Sigmoid colon (tissue), 7 donors: ENCODE data around the gene UGT1A6. TPM values are rescaled to one million over a fixed set of nuclear protein-coding genes. Genes with fewer than 3 reads are reported as not detected.

Experiments used
- DNase-seq: peaks from one replicate; pipeline ENCODE4 v3.0.0-alpha.2; 2019
- H3K27ac ChIP-seq, 4 donors: fragments of 200-600 bp; sonication (generic); one replicate each; pipeline ENCODE4 v1.5.1; 2016 to 2019; ENCODE audit warnings: mild to moderate bottlenecking in 1 of 4
- H3K27me3 ChIP-seq, 3 donors: fragments of 200-600 bp; sonication (generic); one replicate each; pipeline ENCODE4 v1.5.1; 2019; ENCODE audit warnings: mild to moderate bottlenecking in 1 of 3
- H3K36me3 ChIP-seq, 4 donors: fragments of 200-600 bp; sonication (generic); one replicate each; pipeline ENCODE4 v1.5.1; 2016 to 2019
- H3K4me1 ChIP-seq, 4 donors: fragments of 200-600 bp; sonication (generic); one replicate each; pipeline ENCODE4 v1.5.1; 2017 to 2019
- H3K4me3 ChIP-seq, 4 donors: fragments of 200-600 bp; sonication (generic); one replicate each; pipeline ENCODE4 v1.5.1; 2017 to 2019; ENCODE audit warnings: mild to moderate bottlenecking in 2 of 4, moderate library complexity in 1 of 4
- H3K9me3 ChIP-seq, 4 donors: fragments of 200-600 bp in 3 of 4; sonication (generic) in 3 of 4; one replicate each; pipeline versions ENCODE4 v1.5.1 to v1.6.1; 2013 to 2019
- CTCF ChIP-seq, 4 experiments: fragments of 450-650 bp in 3 of 4; fragments of 200-600 bp in 1 of 4; IDR thresholded peaks; one replicate each; pipeline ENCODE4 v1.5.1; 2016 to 2019; ENCODE audit warnings: antibody characterized with exemption in 4 of 4, mild to moderate bottlenecking in 3 of 4, moderate library complexity in 2 of 4
- EP300 ChIP-seq, 4 donors: sonication (generic); formaldehyde crosslinking; IDR thresholded peaks; one replicate each; pipeline ENCODE4 v1.6.1; 2017; ENCODE audit warnings: antibody characterized with exemption in 4 of 4
- POLR2A ChIP-seq, 2 donors: fragments of 450-650 bp; IDR thresholded peaks; one replicate each; pipeline ENCODE4 v1.6.1; 2016; ENCODE audit warnings: antibody characterized with exemption in 2 of 2, mild to moderate bottlenecking in 2 of 2, moderate library complexity in 2 of 2
- POLR2AphosphoS5 ChIP-seq, 4 donors: sonication (generic); formaldehyde crosslinking; IDR thresholded peaks; one replicate each; pipeline ENCODE4 v1.6.1; 2017; ENCODE audit warnings: antibody characterized with exemption in 4 of 4
- WGBS, 2 donors: extraction: QIAGEN DNeasy Blood & Tissue Kit; methylation state at CpG; one replicate each; pipeline ENCODE4 v1.1.7; 2013; 5-methylcytosine and 5-hydroxymethylcytosine counted together
- intact Hi-C: fragments of 100-400 bp; cut with DNase I; formaldehyde crosslinking; loops from one replicate; pipeline ENCODE4 v1.15.1; 2023
- polyA plus RNA-seq, 3 donors: library from polyadenylated mRNA; stranded (reverse); fragments of 200-250 nt; gene quantifications; one replicate each; pipeline ENCODE4 v1.2.3, GENCODE V29; 2013
- total RNA-seq, 4 donors: library from RNA; depleted of rRNA; stranded (reverse); fragments of >200 nt; gene quantifications; one replicate each; pipeline ENCODE4 v1.1.0, GENCODE V29; 2016
- donor health status: healthy with polysubstance abuse.
- donor health status: Bipolar disorder and iron deficiency.
- donor health status: healthy.

The UGT1A6 gene
- total and polyA plus RNA-seq, 7 donors = 3.0 TPM; not detected in 6

GRCh38 chr2:233674314-233674713, 18.4 kb upstream of the UGT1A6 start:
- no peak for DNase-seq
- Histone ChIP-seq H3K4me3 (no peak overlapping the region), H3K9me3 (no peaks in the 10 kb centered on the region), H3K4me1 (no peaks in the 10 kb centered on the region), H3K27ac (no peak overlapping the region), H3K27me3 (no peaks in the 10 kb centered on the region), H3K36me3 (no peaks in the 10 kb centered on the region)
- TF ChIP-seq CTCF (IDR thresholded peaks at IDR 0.05) = no peak
- intact Hi-C loops = no loop called here
- WGBS, 2 donors = 37 to 42% methylated on average over 1 of the region's 1 CpG

- 75 to 76% methylated on average over 4 of the region's 4 CpGs for WGBS, 2 donors
- H3K27ac ChIP-seq = no peak overlapping the region
- TF ChIP-seq EP300 (IDR thresholded peaks at IDR 0.05) (no peak), CTCF (IDR thresholded peaks at IDR 0.05) (no peak), POLR2A (IDR thresholded peaks at IDR 0.05) (no peak), POLR2AphosphoS5 (IDR thresholded peaks at IDR 0.05) (no peak)
- no peaks in the 10 kb centered on the region for H3K4me1 ChIP-seq
- no peaks in the 10 kb centered on the region for H3K36me3 ChIP-seq
- no peak overlapping the region for H3K4me3 ChIP-seq
- intact Hi-C loops = no loop called here
- H3K9me3 ChIP-seq = no peaks in the 10 kb centered on the region
- H3K27me3 ChIP-seq = no peaks in the 10 kb centered on the region
- DNase-seq = no peak
These were observed 17.7 kb upstream of the UGT1A6 start for GRCh38 chr2:233674995-233675394.

- TF ChIP-seq POLR2A (IDR thresholded peaks at IDR 0.05) (no peak), POLR2AphosphoS5 (IDR thresholded peaks at IDR 0.05) (no peak), CTCF (IDR thresholded peaks at IDR 0.05) (no peak), EP300 (IDR thresholded peaks at IDR 0.05) (no peak)
- Histone ChIP-seq H3K9me3 (no peaks in the 10 kb centered on the region), H3K4me1 (no peaks in the 10 kb centered on the region), H3K4me3 (no peak overlapping the region), H3K36me3 (no peaks in the 10 kb centered on the region), H3K27ac (no peak overlapping the region), H3K27me3 (no peaks in the 10 kb centered on the region)
- DNase-seq = no peak
- 92 to 95% methylated on average over 2 of the region's 2 CpGs for WGBS, 2 donors
- intact Hi-C loops = no loop called here
These were observed 16.6 kb upstream of the UGT1A6 start for GRCh38 chr2:233676046-233676445.

GRCh38 chr2:233679196-233679595, 13.5 kb upstream of the UGT1A6 start:
- Histone ChIP-seq H3K27me3 (no peaks in the 10 kb centered on the region), H3K36me3 (no peaks in the 10 kb centered on the region), H3K4me3 (no peak overlapping the region), H3K9me3 (no peaks in the 10 kb centered on the region), H3K4me1 (no peaks in the 10 kb centered on the region), H3K27ac (no peak overlapping the region)
- 34 to 67% methylated on average over 4 of the region's 4 CpGs for WGBS, 2 donors
- intact Hi-C loops = no loop called here
- TF ChIP-seq CTCF (IDR thresholded peaks at IDR 0.05) (no peak), EP300 (IDR thresholded peaks at IDR 0.05) (no peak), POLR2AphosphoS5 (IDR thresholded peaks at IDR 0.05) (no peak), POLR2A (IDR thresholded peaks at IDR 0.05) (no peak)
- DNase-seq = no peak

- Histone ChIP-seq H3K9me3 (no peaks in the 10 kb centered on the region), H3K36me3 (no peaks in the 10 kb centered on the region), H3K27me3 (no peaks in the 10 kb centered on the region), H3K4me1 (no peaks in the 10 kb centered on the region), H3K4me3 (no peak overlapping the region), H3K27ac (no peak overlapping the region)
- no peak for TF ChIP-seq CTCF (IDR thresholded peaks at IDR 0.05)
- TF ChIP-seq EP300 (IDR thresholded peaks at IDR 0.05) = no peak
- DNase-seq = no peak
- intact Hi-C loops = no loop called here
- WGBS, 2 donors = 86 to 87% methylated on average over 4 of the region's 4 CpGs
These were observed 12.2 kb upstream of the UGT1A6 start for GRCh38 chr2:233680361-233681045.
